IMR-90 (cell line): ENCODE measurements around the gene CHN2. TPM values are rescaled to one million over a fixed set of nuclear protein-coding genes. Genes with fewer than 3 reads are reported as not detected.

Experiments
- ATAC-seq: fragments of 200-7000 bp; cut with Tn5 transposase; 2 replicates; pipeline ENCODE4 v1.9.1; 2020; ENCODE audit warnings: low read depth, mild to moderate bottlenecking, moderate library complexity
- BruUV-seq: library from RNA; stranded (reverse); fragments of 400-500 nt; replicated peaks from 2 replicates; lab custom pipeline; 2021; lab: Mats Ljungman, UMichigan
- CTCF ChIA-PET: fragments of 300-600 bp; formaldehyde crosslinking; extraction: SDS; loops from one replicate; lab custom pipeline; 2021; ENCODE audit warnings: antibody characterized with exemption; lab: Yijun Ruan, JAX
- POLR2A ChIA-PET: fragments of 300-600 bp; sonication (Branson Sonifier 250); formaldehyde crosslinking; loops from one replicate; lab custom pipeline; 2022; ENCODE audit warnings: antibody characterized with exemption; ENCODE audit not compliant: unreplicated experiment; lab: Charles Lee
- DNase-seq: peaks from one replicate; pipeline ENCODE4 v3.0.0; 2013
- H2AFZ ChIP-seq: replicated peaks from 2 replicates; pipeline ENCODE3; 2013; ENCODE audit warnings: low read length, mild to moderate bottlenecking; ENCODE audit not compliant: poor library complexity
- H2AK5ac ChIP-seq: 2 replicates; pipeline ENCODE4 v1.6.1; 2013; ENCODE audit warnings: low read depth, low read length, inconsistent platforms
- H2AK9ac ChIP-seq: replicated peaks from 2 replicates; pipeline ENCODE3; 2013; ENCODE audit warnings: mild to moderate bottlenecking, low read depth, low read length, moderate library complexity; ENCODE audit not compliant: poor library complexity
- H2BK120ac ChIP-seq: 2 replicates; pipeline ENCODE4 v1.6.1; 2013; ENCODE audit warnings: low read depth, low read length, inconsistent platforms
- H2BK15ac ChIP-seq: 3 replicates; pipeline ENCODE4 v1.6.1; 2013; ENCODE audit warnings: low read depth, low read length, inconsistent platforms
- H2BK20ac ChIP-seq: 2 replicates; pipeline ENCODE4 v1.6.1; 2013; ENCODE audit warnings: low read depth, mild to moderate bottlenecking, inconsistent platforms, low read length, moderate library complexity
- H2BK5ac ChIP-seq: 2 replicates; pipeline ENCODE4 v1.6.1; 2013; ENCODE audit warnings: mild to moderate bottlenecking, low read depth, low read length, inconsistent platforms; ENCODE audit not compliant: poor library complexity, severe bottlenecking
- H3K14ac ChIP-seq: replicated peaks from 2 replicates; pipeline ENCODE4 v1.6.1; 2013; ENCODE audit warnings: low read depth, low read length, inconsistent platforms
- H3K18ac ChIP-seq: 2 replicates; pipeline ENCODE4 v1.6.1; 2013; ENCODE audit warnings: low read depth, low read length, control low read depth
- H3K23ac ChIP-seq: 2 replicates; pipeline ENCODE4 v1.6.1; 2013; ENCODE audit warnings: low read depth, low read length, inconsistent platforms
- H3K27ac ChIP-seq: 2 replicates; pipeline ENCODE4 v1.5.1; 2013; ENCODE audit warnings: mild to moderate bottlenecking, control low read depth, low read length; ENCODE audit not compliant: insufficient read depth
- H3K27me3 ChIP-seq: 2 replicates; pipeline ENCODE4 v1.6.1; 2013; ENCODE audit warnings: low read length; ENCODE audit not compliant: control insufficient read depth, insufficient read depth
- H3K36me3 ChIP-seq: 2 replicates; pipeline ENCODE4 v1.6.1; 2013; ENCODE audit warnings: low read length, mixed read lengths; ENCODE audit not compliant: control insufficient read depth, insufficient read depth
- H3K4ac ChIP-seq: 2 replicates; pipeline ENCODE4 v1.6.1; 2013; ENCODE audit warnings: low read depth, low read length, inconsistent platforms
- H3K4me1 ChIP-seq: 2 replicates; pipeline ENCODE4 v1.6.1; 2013; ENCODE audit warnings: low read length, mixed read lengths; ENCODE audit not compliant: control insufficient read depth, insufficient read depth
- H3K4me2 ChIP-seq: 2 replicates; pipeline ENCODE4 v1.6.1; 2013; ENCODE audit warnings: low read depth, mild to moderate bottlenecking, control low read depth, low read length, moderate library complexity
- H3K4me3 ChIP-seq: 2 replicates; pipeline ENCODE4 v1.5.1; 2013; ENCODE audit warnings: low read depth, mild to moderate bottlenecking, control low read depth, low read length, moderate library complexity; ENCODE audit not compliant: insufficient read depth
- H3K56ac ChIP-seq: 2 replicates; pipeline ENCODE4 v1.6.1; 2013; ENCODE audit warnings: low read length, inconsistent platforms; ENCODE audit not compliant: insufficient read depth; ENCODE audit errors: extremely low read depth
- H3K79me1 ChIP-seq, 2 experiments: 2 replicates each; pipeline ENCODE4 v1.6.1; 2013; ENCODE audit warnings: low read length in 2 of 2, inconsistent platforms in 1 of 2, low read depth in 1 of 2
- H3K9ac ChIP-seq: 2 replicates; pipeline ENCODE4 v1.6.1; 2013; ENCODE audit warnings: low read depth, low read length, control low read depth
- H3K9me1 ChIP-seq: 2 replicates; pipeline ENCODE4 v1.6.1; 2013; ENCODE audit warnings: low read length, inconsistent platforms; ENCODE audit not compliant: insufficient read depth
- H3K9me3 ChIP-seq: 2 replicates; pipeline ENCODE4 v1.6.1; 2013; ENCODE audit warnings: low read length; ENCODE audit not compliant: control insufficient read depth, insufficient read depth
- H4K20me1 ChIP-seq: 2 replicates; pipeline ENCODE4 v1.6.1; 2013; ENCODE audit warnings: low read length, inconsistent platforms; ENCODE audit not compliant: insufficient read depth
- H4K5ac ChIP-seq: 2 replicates; pipeline ENCODE4 v1.6.1; 2013; ENCODE audit warnings: mild to moderate bottlenecking, low read depth, low read length, control low read depth
- H4K8ac ChIP-seq, 2 experiments: 2 replicates each; pipeline ENCODE4 v1.6.1; 2013; ENCODE audit warnings: low read depth in 2 of 2, low read length in 2 of 2, control low read depth in 1 of 2, inconsistent platforms in 1 of 2
- H4K91ac ChIP-seq: 2 replicates; pipeline ENCODE4 v1.6.1; 2013; ENCODE audit warnings: low read depth, low read length, inconsistent platforms; ENCODE audit not compliant: insufficient read depth
- BHLHE40 ChIP-seq: fragments of 150-350 bp; IDR thresholded peaks from 2 replicates; pipeline ENCODE4 v1.6.1; 2016; ENCODE audit warnings: mild to moderate bottlenecking, low read depth, low read length
- MAFK ChIP-seq: IDR thresholded peaks from 2 replicates; pipeline ENCODE4 v1.6.1; 2012; ENCODE audit warnings: low read depth, low read length, improper control_type of control experiment
- MAZ ChIP-seq: IDR thresholded peaks from 2 replicates; pipeline ENCODE4 v1.6.1; 2012; ENCODE audit warnings: low read depth, mild to moderate bottlenecking, low read length, improper control_type of control experiment, moderate library complexity, borderline replicate concordance
- MXI1 ChIP-seq: IDR thresholded peaks from 2 replicates; pipeline ENCODE4 v1.6.1; 2012; ENCODE audit warnings: low read depth, mild to moderate bottlenecking, low read length, moderate library complexity, borderline replicate concordance
- NFE2L2 ChIP-seq: fragments of 150-350 bp; IDR thresholded peaks from 2 replicates; pipeline ENCODE4 v1.6.1; 2016; ENCODE audit warnings: low read depth, mild to moderate bottlenecking, low read length
- RAD21 ChIP-seq: IDR thresholded peaks from 2 replicates; pipeline ENCODE4 v1.6.1; 2012; ENCODE audit warnings: low read length, improper control_type of control experiment
- RCOR1 ChIP-seq: IDR thresholded peaks from 2 replicates; pipeline ENCODE4 v1.6.1; 2012; ENCODE audit warnings: mild to moderate bottlenecking, low read length, improper control_type of control experiment; ENCODE audit not compliant: insufficient replicate concordance
- SMC3 ChIP-seq: fragments of 150-350 bp; IDR thresholded peaks from 2 replicates; pipeline ENCODE4 v1.6.1; 2016; ENCODE audit warnings: low read depth, mild to moderate bottlenecking, antibody characterized with exemption, low read length, moderate library complexity
- WGBS, 2 experiments: methylation state at CpG; one replicate each; pipeline versions ENCODE4 v1.1.5 to v1.1.7; 2013; ENCODE audit warnings: missing lambda C conversion rate in 2 of 2; ENCODE audit not compliant: insufficient read length in 1 of 2; ENCODE audit errors: extremely low coverage in 2 of 2; 5-methylcytosine and 5-hydroxymethylcytosine counted together
- dilution Hi-C: fragments of 300-500 bp; cut with HindIII; formaldehyde crosslinking; loops from one replicate; pipeline ENCODE4 v1.14.3; 2018; ENCODE audit warnings: low sequenced_read_pairs; ENCODE audit not compliant: unreplicated experiment
- in situ Hi-C: fragments of 300-500 bp; cut with MboI; formaldehyde crosslinking; loops from 3 replicates; pipeline ENCODE4 v1.14.3; 2019; ENCODE audit warnings: low sequenced_read_pairs, inconsistent platforms, mixed read lengths
- intact Hi-C: fragments of 100-400 bp; cut with micrococcal nuclease; formaldehyde crosslinking; loops from 2 replicates; pipeline ENCODE4 v1.10.0; 2022
- polyA plus RNA-seq, 3 experiments: library from polyadenylated mRNA; depleted of rRNA; stranded (reverse); fragments of >200 nt; gene quantifications; 2 replicates each; pipeline ENCODE4 v1.2.3, GENCODE V29; 2012; ENCODE audit warnings: low replicate concordance in 1 of 3
- total RNA-seq: library from RNA; depleted of rRNA; stranded (reverse); fragments of >200 nt; gene quantifications from 2 replicates; pipeline ENCODE4 v1.2.3, GENCODE V29; 2012
- TF ChIP-seq, protein P1 (sequence below): conservative IDR thresholded peaks from 2 replicates; pipeline ENCODE4 v1.5.1; 2012; ENCODE audit warnings: mild to moderate bottlenecking, low read depth, low read length, improper control_type of control experiment

Gene CHN2
- total and polyA plus RNA-seq, 2 of the 4 experiments (the other 2 are of a cell fraction): not detected

DNA sequence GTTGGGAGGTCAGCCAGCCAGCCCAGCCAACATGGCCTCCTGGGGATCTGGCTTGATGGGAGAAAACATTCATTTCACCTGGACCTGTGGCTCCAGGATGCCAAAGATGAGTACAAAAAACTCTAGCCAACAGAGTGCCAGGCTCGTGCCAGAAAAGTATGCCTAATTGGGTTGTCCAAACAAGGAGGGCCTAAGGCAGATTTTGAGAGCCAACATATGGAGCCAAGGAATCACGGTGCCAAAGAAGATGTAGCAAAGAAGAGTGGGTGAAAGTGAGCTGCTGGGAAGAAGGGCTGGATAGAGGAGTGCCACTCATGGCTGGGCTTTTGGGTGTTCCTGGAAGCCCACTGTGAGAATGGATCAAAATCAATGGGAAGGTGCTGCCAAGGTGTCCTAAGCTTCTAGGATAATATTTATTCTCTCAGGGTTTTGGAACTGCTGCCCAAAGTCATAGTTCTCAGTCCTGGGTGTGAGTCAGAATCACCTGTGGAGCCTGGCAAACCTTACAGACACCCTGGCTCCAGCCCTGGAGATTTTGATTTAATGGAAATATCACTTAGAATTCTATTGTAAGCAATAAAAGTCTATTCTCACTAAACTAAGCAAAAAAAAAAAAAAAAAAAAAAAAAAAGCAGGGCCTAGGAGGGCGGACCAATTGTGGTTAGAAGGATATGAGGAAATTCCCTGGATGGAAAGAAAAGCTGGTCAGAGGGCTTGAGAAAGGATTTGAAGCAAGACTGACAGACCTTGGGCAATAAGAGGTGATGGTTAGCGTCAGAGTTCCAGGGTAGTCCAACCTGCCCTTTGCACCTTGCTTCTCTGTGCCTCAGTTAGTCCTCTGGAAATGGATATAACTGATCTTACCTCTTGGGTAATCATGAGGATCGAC is 186.9 kb downstream of the CHN2 start:
- Histone ChIP-seq H4K91ac (no peak overlapping the region), H3K14ac (no peak overlapping the region), H3K9me1 (no peaks in the 10 kb centered on the region), H2AK9ac (no peak overlapping the region), H3K36me3 (no peaks in the 10 kb centered on the region), H3K4me1 (no peaks in the 10 kb centered on the region), H3K18ac (no peak overlapping the region), H2AFZ (no peak overlapping the region), H3K9ac (no peak overlapping the region), H3K4me3 (no peak overlapping the region), H3K56ac (no peak overlapping the region), H2BK20ac (no peak overlapping the region), H3K23ac (no peak overlapping the region), H4K5ac (no peak overlapping the region), H2BK120ac (no peak overlapping the region), H3K27ac (no peak overlapping the region), H3K4me2 (no peak overlapping the region), H2BK5ac (no peak overlapping the region), H2BK15ac (no peak overlapping the region), H3K27me3 (no peaks in the 10 kb centered on the region; the same call in 1 of the 2 replicates), H3K9me3 (no peaks in the 10 kb centered on the region), H3K4ac (no peak overlapping the region), H4K20me1 (no peaks in the 10 kb centered on the region), H2AK5ac (no peak overlapping the region), H4K8ac (no peak overlapping the region), H3K79me1 (no peaks in the 10 kb centered on the region)
- 29% methylated on average over 1 of the region's 5 CpGs; no CpG with 5 or more reads in 1 of the 2 experiments for WGBS, 2 experiments
- no TSS peak for BruUV-seq
- TF ChIP-seq RAD21 (no peak), BHLHE40 (no peak), NFE2L2 (no peak), SMC3 (no peak), RCOR1 (no peak), MXI1 (no peak), MAZ (no peak), MAFK (no peak)
- TF ChIP-seq, protein P1, sequence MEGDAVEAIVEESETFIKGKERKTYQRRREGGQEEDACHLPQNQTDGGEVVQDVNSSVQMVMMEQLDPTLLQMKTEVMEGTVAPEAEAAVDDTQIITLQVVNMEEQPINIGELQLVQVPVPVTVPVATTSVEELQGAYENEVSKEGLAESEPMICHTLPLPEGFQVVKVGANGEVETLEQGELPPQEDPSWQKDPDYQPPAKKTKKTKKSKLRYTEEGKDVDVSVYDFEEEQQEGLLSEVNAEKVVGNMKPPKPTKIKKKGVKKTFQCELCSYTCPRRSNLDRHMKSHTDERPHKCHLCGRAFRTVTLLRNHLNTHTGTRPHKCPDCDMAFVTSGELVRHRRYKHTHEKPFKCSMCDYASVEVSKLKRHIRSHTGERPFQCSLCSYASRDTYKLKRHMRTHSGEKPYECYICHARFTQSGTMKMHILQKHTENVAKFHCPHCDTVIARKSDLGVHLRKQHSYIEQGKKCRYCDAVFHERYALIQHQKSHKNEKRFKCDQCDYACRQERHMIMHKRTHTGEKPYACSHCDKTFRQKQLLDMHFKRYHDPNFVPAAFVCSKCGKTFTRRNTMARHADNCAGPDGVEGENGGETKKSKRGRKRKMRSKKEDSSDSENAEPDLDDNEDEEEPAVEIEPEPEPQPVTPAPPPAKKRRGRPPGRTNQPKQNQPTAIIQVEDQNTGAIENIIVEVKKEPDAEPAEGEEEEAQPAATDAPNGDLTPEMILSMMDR: no peak
- ATAC-seq: no peak
- intact Hi-C loops (no loop called here), in situ Hi-C loops (no loop called here), dilution Hi-C loops (no loop called here)
- no peak for DNase-seq
- ChIA-PET POLR2A (no interaction called here), CTCF (no interaction called here)
